ENCODE results near the gene KRTAP21-3.
"Not testable (repeated sequence)": the region's sequence is repeated elsewhere in the genome, so short reads cannot be mapped to it uniquely, and the experiment has no call there.

KRTAP21-3 gene, protein sequence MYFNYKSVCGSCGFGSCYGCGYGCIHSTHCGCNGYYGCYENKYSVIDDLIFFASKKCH

DNA sequence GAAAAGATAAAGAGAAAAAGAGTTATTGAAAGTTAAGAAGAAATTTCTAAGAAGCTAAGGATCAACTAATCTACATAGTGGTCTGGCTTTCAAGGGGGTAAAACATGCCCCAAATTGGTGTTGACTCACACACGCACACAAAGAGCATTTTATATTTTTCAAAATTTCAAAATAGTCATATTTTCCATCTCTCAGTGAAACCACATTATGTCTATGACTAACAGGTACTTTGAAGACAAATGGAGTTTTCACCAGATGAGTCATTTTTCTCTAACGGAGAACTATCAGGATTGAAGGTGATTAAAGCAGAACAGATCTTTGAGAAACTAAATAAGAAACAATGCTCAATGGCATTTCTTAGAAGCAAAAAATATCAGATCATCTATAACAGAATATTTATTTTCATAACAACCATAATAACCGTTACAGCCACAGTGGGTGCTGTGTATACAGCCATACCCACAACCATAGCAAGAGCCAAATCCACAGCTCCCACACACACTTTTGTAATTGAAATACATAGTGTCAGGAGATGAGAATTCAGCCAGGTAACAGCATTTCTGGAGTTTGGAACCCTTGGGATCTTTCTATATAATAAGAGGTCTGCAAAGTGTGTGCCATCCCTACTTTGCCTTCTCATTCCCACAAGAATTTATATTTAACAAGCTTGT lies at the start of gene KRTAP21-3:
Gene KRTAP21-3 (minus strand): TSS at position 539 of the 671 bp plus-strand sequence. CDS start 18 bp downstream, at position 521.
- no peak for DNase-seq

DNA sequence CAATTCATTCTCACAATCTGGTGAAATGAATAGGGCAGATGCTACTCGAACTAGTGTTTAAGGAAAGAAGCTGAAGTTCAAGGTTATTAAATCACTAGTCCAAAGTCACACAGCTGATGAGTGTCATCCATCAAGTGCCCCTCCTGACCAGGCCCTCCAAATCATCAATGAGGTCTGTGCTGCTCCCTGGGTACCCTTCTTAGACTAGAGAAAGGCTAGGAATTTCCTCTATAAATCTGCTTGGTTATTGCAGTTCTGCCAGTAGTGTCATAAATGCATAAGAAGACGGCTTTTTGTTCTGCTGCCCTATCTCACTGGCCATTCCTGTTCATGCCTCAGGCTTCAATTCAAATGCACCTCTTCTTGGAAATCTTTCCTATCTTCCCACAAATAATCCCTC lies 42.2 kb upstream of the KRTAP21-3 start:
- DNase-seq: no peak

DNA sequence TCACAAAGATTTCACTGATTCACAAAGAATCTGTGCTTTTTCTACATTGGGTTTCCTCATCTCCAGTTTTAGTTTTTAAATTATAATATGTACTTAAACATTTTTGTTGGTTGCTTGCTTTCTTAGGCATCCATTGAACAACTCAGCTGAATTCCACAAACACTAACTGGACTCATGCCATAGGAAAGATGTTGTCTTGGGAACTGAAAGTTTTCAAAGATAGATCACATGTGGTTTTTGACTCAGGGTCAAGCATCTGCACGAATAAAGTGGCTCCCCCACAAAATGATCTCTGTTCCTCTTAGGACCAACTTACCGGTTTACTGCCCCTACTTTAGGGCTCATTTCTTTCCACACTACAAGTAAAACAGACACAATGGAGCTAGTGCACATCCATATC lies 39.7 kb upstream of the KRTAP21-3 start:
- no peak for DNase-seq

DNA sequence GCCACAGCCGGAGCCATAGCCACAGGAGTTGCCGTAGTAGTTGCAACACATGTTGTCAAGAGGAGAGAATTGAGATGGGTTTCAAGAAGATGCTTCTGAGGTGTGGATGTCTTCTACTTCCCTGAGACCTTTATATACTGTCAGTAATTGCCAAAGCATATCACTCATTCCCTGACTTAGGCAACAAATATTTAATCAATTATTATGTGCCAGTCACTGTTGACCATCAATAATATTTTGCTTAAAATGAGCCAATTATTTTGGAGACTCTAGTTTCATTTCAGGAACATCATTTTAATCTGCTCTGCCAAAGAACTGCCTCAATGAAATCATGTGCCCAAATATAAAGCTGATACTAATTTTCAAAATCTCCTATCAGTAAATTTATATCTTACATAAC lies 36.8 kb upstream of the KRTAP21-3 start, which contains the start of gene KRTAP21-1:
Gene KRTAP21-1 (minus strand): TSS at position 101 of the 400 bp plus-strand sequence. CDS start 50 bp downstream, at position 51.
- not testable (repeated sequence) for DNase-seq

DNA sequence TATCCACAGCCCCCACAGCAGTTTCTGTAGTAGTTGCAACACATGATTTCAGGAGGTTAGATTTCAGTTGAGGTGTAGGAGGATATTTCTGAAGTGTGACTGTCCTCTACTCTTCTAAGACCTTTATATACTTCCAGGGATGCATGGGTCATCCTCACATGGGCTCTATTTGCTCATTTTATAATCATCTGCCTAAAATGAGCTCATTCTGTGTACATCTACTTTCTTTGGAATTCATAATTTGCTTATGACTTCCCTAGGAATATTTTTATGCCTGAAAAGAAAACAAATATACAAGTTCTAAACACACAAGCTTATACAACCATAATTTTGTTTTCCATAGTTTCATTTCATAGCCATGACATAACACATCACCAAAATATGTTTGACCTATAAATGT lies 28.6 kb upstream of the KRTAP21-3 start, which contains the start of gene KRTAP21-2:
Gene KRTAP21-2 (minus strand): TSS at position 101 of the 400 bp plus-strand sequence. CDS start 57 bp downstream, at position 44.
- no peak for DNase-seq

DNA sequence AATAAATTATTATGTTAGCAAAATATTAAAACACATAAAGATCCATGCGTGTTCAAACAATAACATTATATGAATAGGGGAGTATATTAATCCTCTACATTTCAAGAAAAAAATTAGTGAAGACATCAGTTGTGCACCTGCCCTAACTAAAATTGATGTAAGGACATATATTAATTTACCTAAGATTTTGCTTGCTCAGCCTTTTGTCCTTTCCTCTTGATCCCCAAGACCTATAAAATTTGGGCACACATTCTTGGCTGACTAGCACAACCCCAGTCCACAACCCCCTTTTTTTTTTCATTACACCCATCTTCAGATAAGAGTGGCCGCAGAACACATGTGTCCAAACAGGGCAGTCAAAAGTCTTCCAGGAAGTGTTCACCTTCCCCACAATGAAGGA lies 21.9 kb upstream of the KRTAP21-3 start:
- DNase-seq: no peak

DNA sequence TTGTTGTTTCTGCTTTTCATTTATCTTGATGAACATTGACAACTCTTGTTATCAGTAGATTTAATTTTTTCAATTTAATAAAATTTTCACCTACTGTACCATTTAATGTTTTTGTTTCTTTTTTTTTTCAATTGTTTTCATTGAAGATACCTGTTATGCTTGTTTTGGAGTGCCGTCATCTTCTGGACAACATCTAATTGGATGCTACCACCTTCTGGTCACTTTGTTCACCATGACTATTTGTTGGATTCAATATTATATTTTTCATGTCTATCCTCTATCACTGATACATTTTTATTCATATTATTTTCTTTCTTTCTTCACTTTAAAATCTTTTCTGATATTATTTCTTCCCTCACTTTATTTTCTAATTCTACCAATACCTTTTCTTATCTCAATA lies 14.4 kb upstream of the KRTAP21-3 start:
- DNase-seq: no peak

DNA sequence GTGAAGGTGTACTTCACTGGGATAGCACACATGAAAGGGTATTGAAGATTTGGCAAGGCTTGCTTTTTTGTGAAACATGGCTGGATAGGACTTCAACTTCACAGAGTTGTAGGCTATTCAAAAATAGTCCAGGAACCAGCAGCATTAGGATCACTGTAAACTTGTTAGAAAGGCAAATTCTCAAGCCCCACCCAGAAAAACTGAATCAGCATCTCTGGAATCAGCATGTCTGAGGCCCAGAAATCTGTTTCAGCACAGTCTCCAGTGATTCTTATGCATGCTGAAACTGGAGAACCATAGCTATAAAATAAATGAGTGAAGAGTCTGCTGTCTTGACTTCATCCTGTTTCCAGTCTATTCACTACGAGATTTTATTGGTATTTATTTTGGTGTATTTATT lies 8.1 kb upstream of the KRTAP21-3 start:
- DNase-seq: no peak

DNA sequence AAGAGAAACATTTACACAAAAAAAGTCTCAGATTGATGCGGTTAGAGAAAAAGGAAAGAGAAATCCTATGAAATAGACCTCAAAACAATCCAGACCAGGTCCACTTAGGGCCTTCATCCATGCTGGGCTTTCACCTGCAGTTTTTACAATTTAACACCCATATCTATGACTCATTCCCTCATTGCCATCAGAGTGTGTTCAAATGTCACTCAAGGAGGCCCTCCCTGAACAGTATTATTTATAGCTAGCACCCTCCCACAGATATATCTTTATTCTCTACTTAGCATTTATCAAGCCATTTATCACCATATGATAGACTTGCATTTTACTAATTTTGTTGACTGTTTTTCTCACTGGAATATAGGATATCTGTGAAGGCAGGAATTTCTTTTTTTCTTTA lies 824 bp upstream of the KRTAP21-3 start:
- no peak for DNase-seq

DNA sequence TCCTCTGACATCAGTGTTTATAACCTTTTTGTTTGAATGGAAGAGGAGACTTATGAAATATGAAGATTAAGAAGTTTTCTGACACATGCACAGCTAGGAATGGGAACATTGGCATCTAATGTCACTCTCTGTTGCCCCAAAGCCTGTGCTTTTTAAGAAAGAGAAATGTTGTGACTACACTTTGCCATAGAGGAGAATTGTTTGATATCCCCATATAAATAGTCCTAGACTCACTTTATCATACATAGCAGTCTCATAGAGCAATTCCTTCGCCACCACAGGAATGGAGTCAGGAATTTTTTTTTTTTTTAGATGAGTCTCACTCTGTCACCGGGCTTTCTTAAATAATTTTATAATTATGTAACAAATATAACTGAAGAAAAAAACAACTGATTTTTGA lies 1.5 kb downstream of the KRTAP21-3 start:
- DNase-seq: no peak

DNA sequence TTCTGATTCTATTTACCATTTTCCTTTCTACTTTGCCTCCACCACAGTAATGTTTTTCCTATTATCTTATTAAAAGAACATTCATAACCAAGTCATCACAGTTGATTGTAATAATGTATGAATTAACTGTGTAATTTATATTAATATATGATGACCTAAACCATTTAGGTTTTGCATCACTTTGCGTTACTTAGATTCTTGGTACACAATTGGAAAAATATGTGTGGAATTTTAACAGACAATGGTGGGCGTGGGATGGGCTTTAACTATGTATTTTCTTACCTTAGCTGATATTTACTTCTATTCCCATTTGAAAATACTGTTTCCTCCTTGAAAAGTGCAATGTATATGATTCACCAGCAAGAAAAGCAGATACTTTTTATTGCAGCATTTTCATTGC lies 3.6 kb downstream of the KRTAP21-3 start:
- no peak for DNase-seq

DNA sequence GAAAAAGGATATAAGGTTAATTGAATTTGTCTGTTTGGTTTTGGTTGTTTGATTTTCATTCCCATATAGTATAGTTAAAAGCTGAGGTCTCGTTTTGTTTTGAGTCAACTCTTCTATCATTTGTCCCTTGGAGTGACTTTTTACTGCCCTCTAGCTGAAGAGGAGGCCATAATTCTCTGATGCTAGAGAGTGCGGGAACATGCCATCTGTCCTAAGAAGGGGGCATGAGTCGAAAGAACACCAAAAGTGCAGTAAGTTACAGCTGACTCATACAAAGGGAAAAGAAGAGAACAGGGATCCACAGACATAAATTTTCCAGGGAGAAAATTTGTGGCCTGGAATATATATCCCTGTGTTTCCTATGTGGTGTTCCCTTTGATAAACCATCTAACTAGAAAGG lies 4.1 kb downstream of the KRTAP21-3 start:
- no peak for DNase-seq

DNA sequence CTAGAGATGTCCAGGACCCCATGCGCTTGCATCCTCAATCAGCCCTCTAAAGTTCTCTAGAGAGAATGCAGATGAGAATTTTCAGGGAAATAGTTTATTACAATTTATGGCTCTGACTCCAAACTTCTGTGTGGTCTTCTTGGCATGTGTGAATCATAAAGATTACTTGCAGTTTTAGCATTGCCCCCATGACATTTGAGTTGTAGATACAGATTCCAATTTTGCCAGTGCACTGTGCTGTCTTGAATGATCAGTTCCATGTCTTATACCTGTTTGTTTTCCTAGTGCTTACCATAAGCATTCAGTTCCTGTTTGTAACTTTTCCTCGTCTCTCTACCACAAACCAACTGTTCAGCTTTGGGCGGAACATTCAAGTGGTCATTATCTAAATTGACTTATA lies 4.8 kb downstream of the KRTAP21-3 start:
- DNase-seq: no peak

DNA sequence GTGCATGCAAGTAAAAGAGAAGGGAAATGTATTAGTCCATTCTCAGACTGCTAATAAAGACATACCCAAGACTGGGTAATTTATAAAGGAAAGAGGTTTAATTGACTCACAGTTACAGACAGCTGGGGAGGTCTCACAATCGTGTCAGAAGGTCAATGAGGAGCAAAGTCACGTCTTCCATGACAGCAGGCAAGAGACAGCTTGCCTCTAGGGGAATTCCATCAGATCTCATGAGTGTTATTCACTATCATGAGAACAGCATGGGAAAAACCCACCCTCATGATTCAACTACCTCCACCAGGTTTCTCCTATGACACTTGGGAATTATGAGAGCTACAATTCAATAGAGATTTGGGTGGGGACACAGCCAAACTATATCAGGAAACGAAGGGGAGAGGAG lies 8.1 kb downstream of the KRTAP21-3 start:
- DNase-seq: no peak

DNA sequence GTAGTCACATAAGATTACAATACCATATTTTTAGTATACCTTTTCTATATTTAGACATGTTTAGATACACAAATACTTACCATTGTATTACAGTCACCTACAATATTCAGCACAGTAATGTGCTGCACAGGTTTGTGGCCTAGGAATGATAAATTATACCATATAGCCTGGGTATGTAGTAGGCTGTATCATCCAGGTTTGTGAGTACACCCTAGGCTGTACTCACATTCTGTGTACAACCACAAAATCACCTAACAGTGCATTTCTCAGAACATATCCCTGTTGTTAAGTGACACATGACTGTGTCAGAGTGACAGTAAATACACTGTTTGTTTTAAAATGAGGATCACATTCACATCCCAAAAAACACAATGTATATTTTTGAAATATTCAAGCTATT lies 11.2 kb downstream of the KRTAP21-3 start:
- no peak for DNase-seq

DNA sequence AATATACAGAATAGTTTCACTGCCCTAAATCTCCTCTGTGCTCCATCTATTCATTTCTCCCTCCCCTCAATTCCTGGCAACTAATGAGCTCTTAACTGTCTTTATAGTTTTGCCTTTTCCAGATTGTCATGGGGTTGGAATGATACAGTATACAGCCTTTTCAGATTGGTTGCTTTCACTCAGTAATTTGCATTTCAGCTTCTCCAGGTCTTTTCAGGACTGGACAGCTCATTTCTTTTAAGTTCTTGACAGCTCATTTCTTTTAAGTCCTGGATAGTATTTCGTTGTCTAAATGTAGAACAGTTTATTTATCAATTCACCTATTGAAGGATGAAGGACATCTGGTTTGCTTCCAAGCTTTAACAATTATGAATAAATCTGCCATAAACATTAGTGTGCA lies 22.6 kb downstream of the KRTAP21-3 start:
- DNase-seq: no peak

DNA sequence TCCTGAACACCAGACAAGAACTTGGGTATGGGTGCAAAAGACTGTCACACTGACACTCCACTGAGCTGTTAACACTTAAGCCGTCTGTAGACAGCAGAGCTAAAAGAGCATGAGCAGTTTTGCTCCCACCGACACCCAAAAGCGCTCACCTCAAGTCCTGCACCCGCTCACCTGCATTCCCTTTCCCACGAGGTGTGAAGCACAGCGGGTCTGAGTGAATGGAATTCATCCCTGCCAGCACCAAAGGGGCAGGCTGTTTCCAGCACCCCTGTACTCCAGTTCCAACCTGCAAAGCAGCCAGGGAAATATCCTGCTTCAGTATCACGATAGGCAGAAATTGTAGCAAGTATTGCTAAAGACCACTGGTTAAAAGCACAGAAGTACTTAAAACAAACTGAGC lies 28.8 kb downstream of the KRTAP21-3 start:
- DNase-seq: no peak

DNA sequence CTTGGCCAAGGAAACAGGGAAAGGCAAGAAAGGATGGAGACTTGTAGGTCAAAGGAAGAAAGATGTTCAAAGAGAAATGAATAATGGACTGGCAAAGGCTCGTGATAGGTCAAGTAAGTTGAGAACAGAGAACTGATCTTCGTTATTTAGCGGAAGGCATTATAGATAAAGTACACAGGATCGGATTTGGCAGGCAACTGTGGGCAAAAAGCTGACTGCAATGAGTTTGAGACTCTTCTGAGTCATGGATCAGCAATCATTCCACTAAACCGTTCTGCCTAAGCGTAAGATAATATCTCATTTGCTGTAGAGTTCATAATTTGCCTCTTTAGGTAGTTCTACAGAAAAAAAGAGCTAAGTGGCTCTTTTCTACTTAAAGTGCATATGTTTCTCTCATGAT lies 34.1 kb downstream of the KRTAP21-3 start:
- DNase-seq: no peak

DNA sequence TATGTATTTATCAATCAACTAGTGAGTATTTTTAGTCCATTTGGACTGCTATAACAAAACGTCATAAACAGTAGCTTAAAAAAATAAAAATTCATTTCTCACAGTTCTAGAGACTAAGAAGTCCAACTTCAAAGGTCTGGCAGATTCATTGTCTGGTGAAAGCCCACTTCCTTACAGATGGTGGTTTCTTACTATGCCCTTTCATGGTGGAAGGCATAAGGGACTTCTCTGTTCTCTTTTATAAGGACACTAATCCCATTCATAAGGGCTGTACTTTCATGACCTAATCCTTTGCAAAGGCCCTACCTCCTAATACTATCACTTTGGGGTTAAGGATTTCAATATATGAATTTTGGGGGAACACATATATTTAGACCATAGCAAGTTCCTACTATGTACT lies 38.0 kb downstream of the KRTAP21-3 start:
- DNase-seq: no peak

DNA sequence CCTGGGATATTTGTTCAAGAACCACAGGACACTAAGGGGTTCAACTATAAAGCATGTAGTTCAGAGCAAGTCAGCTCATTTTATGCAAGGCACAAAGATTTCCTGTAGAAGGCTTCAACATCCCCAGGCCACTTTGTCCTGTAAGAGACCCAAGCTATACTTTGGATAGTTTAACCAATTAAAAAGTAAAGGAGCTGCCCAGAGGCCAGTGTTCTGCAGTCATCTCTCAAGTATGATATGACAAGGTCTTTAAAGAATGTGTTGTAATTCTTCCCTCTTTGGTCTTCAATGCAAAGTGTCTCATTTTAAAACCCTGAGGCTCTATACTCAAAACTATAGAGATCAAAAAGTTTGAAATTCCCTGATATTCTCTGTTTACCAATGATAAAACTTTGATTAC lies 41.8 kb downstream of the KRTAP21-3 start:
- no peak for DNase-seq

DNA sequence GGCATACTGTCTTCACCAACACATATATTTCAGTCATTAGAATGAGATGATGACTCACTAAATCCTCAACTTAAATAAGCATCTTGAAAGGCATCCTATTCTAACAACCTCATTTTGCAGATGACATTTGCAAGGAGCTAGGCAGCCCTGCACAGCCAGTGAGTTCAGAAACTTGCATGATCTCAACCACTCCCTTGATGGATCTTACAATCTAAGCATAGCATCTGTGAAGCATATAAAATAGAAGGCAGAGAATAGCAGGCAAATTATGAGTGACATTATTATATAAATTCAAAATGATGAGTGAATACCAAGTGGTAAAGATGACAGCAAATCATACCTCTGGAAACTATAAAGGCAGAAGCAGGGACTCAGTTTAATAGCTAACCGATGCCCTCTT lies 44.3 kb downstream of the KRTAP21-3 start:
- no peak for DNase-seq

DNA sequence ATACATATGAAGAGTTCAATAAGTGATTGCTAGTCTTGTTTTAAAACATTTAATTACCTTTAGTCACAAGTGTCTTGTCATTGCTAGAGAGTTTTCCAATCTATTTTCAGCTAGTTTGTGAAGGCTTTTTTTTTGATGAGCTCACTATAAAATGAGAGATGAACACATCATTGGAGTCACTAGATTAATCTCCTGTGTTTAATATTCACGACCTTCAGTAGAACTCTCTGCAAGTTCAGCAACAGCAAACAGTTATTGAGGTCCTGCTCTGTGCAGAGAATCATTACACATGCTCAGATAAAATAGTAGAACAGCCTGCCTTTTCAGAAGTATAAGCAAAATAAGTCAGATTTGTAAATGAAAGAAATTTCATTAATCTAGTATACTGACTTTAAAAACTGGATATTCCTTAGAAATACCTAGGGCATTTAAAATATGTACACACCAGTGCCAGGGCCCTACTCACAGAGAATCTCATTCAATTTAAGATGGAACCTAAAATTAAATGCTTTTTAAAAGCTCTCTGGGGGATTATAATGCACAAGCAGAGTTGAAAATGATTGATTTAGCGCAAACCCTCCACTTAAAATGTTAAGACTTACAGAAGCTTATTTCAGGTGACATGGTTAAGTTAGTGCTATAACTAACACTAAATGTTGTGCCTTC lies 45.5 kb downstream of the KRTAP21-3 start:
- DNase-seq: no peak

DNA sequence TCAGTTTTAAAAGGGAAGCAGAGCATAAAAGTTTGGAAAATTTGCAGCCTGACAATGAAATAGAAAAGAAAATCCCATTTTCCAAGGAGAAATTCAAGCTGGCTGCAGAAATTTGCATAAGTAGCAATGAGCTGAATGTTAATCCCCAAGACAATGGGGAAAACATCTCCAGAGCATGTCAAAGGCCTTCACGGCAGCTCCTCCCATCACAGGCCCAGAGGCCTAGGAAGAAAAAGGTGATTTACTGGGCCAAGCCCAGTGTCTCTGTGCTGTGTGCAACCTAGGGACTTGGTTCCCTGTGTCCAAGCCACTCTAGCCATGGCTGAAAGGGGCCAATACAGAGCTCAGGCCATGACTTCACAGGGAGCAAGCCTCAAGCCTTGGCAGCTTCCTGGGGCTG lies 49.8 kb downstream of the KRTAP21-3 start:
- no peak for DNase-seq
